ENCODE results near the gene ATP8B4.

- no peak for TF ChIP-seq POLR2A (IDR thresholded peaks at IDR 0.05; ENCODE audit: low read length)
- TF ChIP-seq GATA1 (IDR thresholded peaks at IDR 0.05; ENCODE audit: low read depth, low read length), result no peak
Measured at GRCh38 chr15:49831206-49831965, 287.6 kb downstream of the ATP8B4 start.

Measured in erythroblast (primary cell).